A549 (cell line): ENCODE measurements around the gene GNL1. TPM values are rescaled to one million over a fixed set of nuclear protein-coding genes. Genes with fewer than 3 reads are reported as not detected.
A peak's percentile ranks its signal among the peaks of the same experiment; 100 is the strongest.

ENCODE experiments used
- ATAC-seq, 2 experiments: fragments of 200-7000 bp in 1 of 2; fragments of >200 bp in 1 of 2; cut with Nextera tagmentation in 1 of 2; cut with Tn5 transposase in 1 of 2; 3 replicates each; pipeline versions ENCODE4 v1.8.0 to v1.9.1; 2018 to 2020; ENCODE audit warnings: mild to moderate bottlenecking in 1 of 2, moderate library complexity in 1 of 2
- CTCF ChIA-PET: fragments of 300-600 bp; sonication (Branson Sonifier 250); formaldehyde crosslinking; extraction: SDS; loops from one replicate; lab custom pipeline; 2021; ENCODE audit warnings: antibody characterized with exemption, inconsistent platforms; lab: Yijun Ruan, JAX
- POLR2A ChIA-PET: fragments of 350-600 bp; formaldehyde crosslinking; extraction: SDS; loops from one replicate; lab custom pipeline; 2021; ENCODE audit warnings: antibody characterized with exemption, inconsistent platforms; lab: Yijun Ruan, JAX
- DNase-seq, 2 experiments: peaks; one replicate each; pipeline versions ENCODE4 v3.0.0 to v3.0.0-alpha.2; 2011 to 2016; ENCODE audit warnings: low read depth in 1 of 2, low spot score in 1 of 2
- FAIRE-seq: peaks from 2 replicates; lab custom pipeline; 2011; peaks lifted over from hg19 to GRCh38; lab: Jason Lieb, UNC
- H3K27ac ChIP-seq, 2 experiments: fragments of >200 bp; sonication (Bioruptor Twin); formaldehyde crosslinking; 3 replicates each; pipeline ENCODE4 v1.5.1; 2016 to 2017
- H3K4me1 ChIP-seq: fragments of >200 bp; sonication (Bioruptor Twin); formaldehyde crosslinking; 3 replicates; pipeline ENCODE4 v1.6.1; 2016
- H3K4me2 ChIP-seq: fragments of >200 bp; sonication (Bioruptor Twin); formaldehyde crosslinking; 3 replicates; pipeline ENCODE4 v1.6.1; 2016
- H3K4me3 ChIP-seq: fragments of >200 bp; sonication (Bioruptor Twin); formaldehyde crosslinking; 3 replicates; pipeline ENCODE4 v1.5.1; 2016
- H3K9me3 ChIP-seq: fragments of >200 bp; sonication (Bioruptor Twin); formaldehyde crosslinking; 3 replicates; pipeline ENCODE4 v1.6.1; 2016
- BCL3 ChIP-seq: fragments of >200 bp; sonication (Bioruptor Twin); formaldehyde crosslinking; IDR thresholded peaks from 3 replicates; pipeline ENCODE4 v1.6.1; 2016
- CBX8 ChIP-seq: fragments of 200-600 bp; sonication (generic); IDR thresholded peaks from 2 replicates; pipeline ENCODE4 v1.6.1; 2016
- CEBPB ChIP-seq, 2 experiments: fragments of >200 bp in 1 of 2; sonication (Bioruptor Twin) in 1 of 2; formaldehyde crosslinking in 1 of 2; IDR thresholded peaks; 2 replicates each; pipeline ENCODE4 v1.6.1; 2012 to 2016
- CTCF ChIP-seq: fragments of >200 bp; sonication (Bioruptor Twin); formaldehyde crosslinking; IDR thresholded peaks from 3 replicates; pipeline ENCODE4 v1.5.1; 2016
- E2F6 ChIP-seq: IDR thresholded peaks from 2 replicates; pipeline ENCODE4 v1.6.1; 2012; ENCODE audit warnings: low read depth, borderline replicate concordance
- HMGXB4 ChIP-seq: fragments of 250-450 bp; sonication (Bioruptor Pico); IDR thresholded peaks from 2 replicates; pipeline ENCODE4 v1.5.0; 2021; ENCODE audit warnings: mild to moderate bottlenecking, moderate library complexity, borderline replicate concordance
- HOXA7 ChIP-seq: fragments of 250-450 bp; sonication (Bioruptor Pico); IDR thresholded peaks from 2 replicates; pipeline ENCODE4 v1.5.0; 2020; ENCODE audit warnings: mild to moderate bottlenecking, moderate library complexity
- KDM1A ChIP-seq: fragments of 200-600 bp; sonication (generic); IDR thresholded peaks from 2 replicates; pipeline ENCODE4 v1.6.1; 2016; ENCODE audit warnings: low read depth, mild to moderate bottlenecking
- MAZ ChIP-seq: fragments of 150-350 bp; IDR thresholded peaks from 2 replicates; pipeline ENCODE4 v1.6.1; 2014; ENCODE audit warnings: antibody characterized with exemption, low read depth, low read length, borderline replicate concordance
- MYC ChIP-seq: IDR thresholded peaks from 2 replicates; pipeline ENCODE4 v1.6.1; 2012; ENCODE audit warnings: mild to moderate bottlenecking, inconsistent platforms, low read length, improper control_type of control experiment, borderline replicate concordance
- NR3C1 ChIP-seq: fragments of >200 bp; sonication (Bioruptor Twin); formaldehyde crosslinking; IDR thresholded peaks from 3 replicates; pipeline ENCODE4 v1.6.1; 2017
- POLR2A ChIP-seq: IDR thresholded peaks from 2 replicates; pipeline ENCODE4 v1.6.1; 2012; ENCODE audit warnings: mild to moderate bottlenecking, low read length
- REST ChIP-seq: fragments of 200-600 bp; sonication (generic); IDR thresholded peaks from 2 replicates; pipeline ENCODE4 v1.6.1; 2016; ENCODE audit warnings: antibody characterized with exemption, mild to moderate bottlenecking, moderate library complexity
- RNF2 ChIP-seq: fragments of 200-600 bp; sonication (generic); IDR thresholded peaks from 2 replicates; pipeline ENCODE4 v1.6.1; 2016; ENCODE audit warnings: low read depth, mild to moderate bottlenecking, antibody characterized with exemption, moderate library complexity, borderline replicate concordance
- ZNF302 ChIP-seq: fragments of 250-450 bp; sonication (Bioruptor Pico); IDR thresholded peaks from 2 replicates; pipeline ENCODE4 v1.9.0; 2021; ENCODE audit warnings: inconsistent platforms, mild to moderate bottlenecking, moderate library complexity
- WGBS: methylation state at CpG from one replicate; pipeline ENCODE4 v1.1.6; 2017; ENCODE audit errors: missing lambda C conversion rate; 5-methylcytosine and 5-hydroxymethylcytosine counted together
- polyA plus RNA-seq, 4 experiments: library from polyadenylated mRNA; depleted of rRNA in 3 of 4; stranded (reverse); fragments of >200 nt; fragmentation: RNase III in 1 of 4; extraction: RNeasy Plus Mini Kit Qiagen cat#74134 plus additional on column Dnase treatment in 1 of 4; gene quantifications; 2 replicates in 3 of 4; 3 replicates in 1 of 4; pipeline ENCODE4 v1.2.3, GENCODE V29; 2011 to 2017

GNL1 gene
- polyA plus RNA-seq, 2 of the 4 experiments (the other 2 are of a cell fraction), result 18.5 to 27.2 TPM

GRCh38 chr6:30515106-30515505, 41.2 kb downstream of the GNL1 start:
- no peaks in the 10 kb centered on the region for H3K4me1 ChIP-seq
- TF ChIP-seq E2F6, result no peak
- TF ChIP-seq MYC, result no peak
- TF ChIP-seq ZNF302, result no peak
- no peak for TF ChIP-seq RNF2
- no peak for TF ChIP-seq HMGXB4 (CRISPR knock-in tag)
- no peak for TF ChIP-seq CTCF
- TF ChIP-seq, all 56 proteins: peak for 0
- Histone ChIP-seq H3K9me3 (no peaks in the 10 kb centered on the region), H3K4me3 (no peak overlapping the region), H3K27ac (peak overlapping the region in 1 of 2 experiments; percentile 87; a peak in 1 of 6 replicates), H3K4me2 (no peak overlapping the region)
- ChIA-PET CTCF (no interaction called here), POLR2A (no interaction called here)
- DNase-seq (no peak), FAIRE-seq (no peak), ATAC-seq (no peak)
- WGBS, result 88% methylated on average over 4 of the region's 4 CpGs

GRCh38 chr6:30513451-30513850, 42.8 kb downstream of the GNL1 start:
- CTCF ChIA-PET, result no interaction called here
- FAIRE-seq, result no peak
- ATAC-seq, result no peak
- POLR2A ChIA-PET, result no interaction called here
- H3K9me3 ChIP-seq, result no peaks in the 10 kb centered on the region
- no peak overlapping the region for H3K4me3 ChIP-seq
- H3K27ac ChIP-seq, result no peak overlapping the region
- WGBS, result 92% methylated on average over 2 of the region's 2 CpGs
- DNase-seq, result no peak
- H3K4me1 ChIP-seq, result no peaks in the 10 kb centered on the region
- TF ChIP-seq KDM1A (no peak), NR3C1 (no peak), HOXA7 (CRISPR knock-in tag) (no peak), CBX8 (no peak), MAZ (no peak), CTCF (no peak), BCL3 (no peak), CEBPB (IDR thresholded peaks at IDR 0.05) (no peak), REST (no peak), POLR2A (no peak)
- TF ChIP-seq, all 56 proteins: peak for 0
- H3K4me2 ChIP-seq, result no peak overlapping the region
